K562 (cell line): ENCODE data around the gene CFAP157. TPM values are rescaled to one million over a fixed set of nuclear protein-coding genes. Genes with fewer than 3 reads are reported as not detected.

Experiments used
- ATAC-seq: fragments of 200-7000 bp; cut with Tn5 transposase; 3 replicates; pipeline ENCODE4 v1.9.1; 2020; ENCODE audit warnings: moderate library complexity
- BruUV-seq: library from RNA; stranded (reverse); fragments of 400-500 nt; replicated peaks from 2 replicates; lab custom pipeline; 2021; lab: Mats Ljungman, UMichigan
- CTCF ChIA-PET: fragments of 300-600 bp; formaldehyde crosslinking; extraction: SDS; loops from one replicate; lab custom pipeline; 2021; ENCODE audit warnings: low intra/inter-chr PET ratio; lab: Yijun Ruan, JAX
- POLR2A ChIA-PET: fragments of 300-600, 350-650 bp; sonication (Branson Sonifier 250); formaldehyde crosslinking; extraction: SDS; loops from one replicate; lab custom pipeline; 2021; ENCODE audit warnings: antibody characterized with exemption, inconsistent platforms; lab: Yijun Ruan, JAX
- DNase-seq, 4 experiments: peaks; one replicate each; pipeline versions ENCODE4 v3.0.0 to v3.0.0-alpha.2; 2011 to 2018; ENCODE audit warnings: low spot score in 3 of 4, mixed read lengths in 3 of 4; ENCODE audit errors: extremely low read depth in 1 of 4
- FAIRE-seq: peaks from 2 replicates; lab custom pipeline; 2011; peaks lifted over from hg19 to GRCh38; lab: Jason Lieb, UNC
- H2AFZ ChIP-seq: 2 replicates; pipeline ENCODE4 v1.6.0; 2011; ENCODE audit warnings: low read depth, low read length, control low read depth, inconsistent platforms
- H3K27ac ChIP-seq: fragments of 200-600 bp; 3 replicates; pipeline ENCODE4 v1.8.0; 2011; ENCODE audit warnings: low read depth, mild to moderate bottlenecking, control low read depth, inconsistent platforms, low read length, moderate library complexity, mixed read lengths; ENCODE audit errors: extremely low read depth
- H3K27me3 ChIP-seq, 2 experiments: fragments of 300-600 bp in 1 of 2; 2 replicates in 1 of 2; 3 replicates in 1 of 2; pipeline versions ENCODE4 v1.6.0 to v1.8.0; 2011; ENCODE audit warnings: inconsistent platforms in 2 of 2, low read length in 2 of 2, mild to moderate bottlenecking in 1 of 2, mixed read lengths in 1 of 2, moderate library complexity in 1 of 2; ENCODE audit not compliant: control insufficient read depth in 2 of 2, insufficient read depth in 2 of 2
- H3K36me3 ChIP-seq: fragments of 300-600 bp; 3 replicates; pipeline ENCODE4 v1.8.0; 2011; ENCODE audit warnings: mild to moderate bottlenecking, low read length, inconsistent platforms; ENCODE audit not compliant: control insufficient read depth, insufficient read depth
- H3K4me1 ChIP-seq, 2 experiments: fragments of 200-600 bp in 1 of 2; replicated peaks in 1 of 2; 2 replicates in 1 of 2; 3 replicates in 1 of 2; pipeline versions ENCODE4 v1.5.1 to v1.8.0; 2011; ENCODE audit warnings: inconsistent platforms in 2 of 2, low read length in 2 of 2, mild to moderate bottlenecking in 1 of 2, mixed read lengths in 1 of 2, moderate library complexity in 1 of 2; ENCODE audit not compliant: control insufficient read depth in 2 of 2, insufficient read depth in 2 of 2
- H3K4me2 ChIP-seq: 2 replicates; pipeline ENCODE4 v1.6.1; 2011; ENCODE audit warnings: low read length, control low read depth, inconsistent platforms, mixed read lengths; ENCODE audit not compliant: insufficient read depth
- H3K4me3 ChIP-seq: fragments of 200-600 bp; sonication (generic), shearing (Covaris generic); 2 replicates; pipeline ENCODE4 v1.5.1; 2016; ENCODE audit warnings: control low read depth, inconsistent platforms
- H3K79me2 ChIP-seq: fragments of 200-600 bp; 3 replicates; pipeline ENCODE4 v1.8.0; 2011; ENCODE audit warnings: low read length, inconsistent platforms; ENCODE audit not compliant: control insufficient read depth, insufficient read depth
- H3K9ac ChIP-seq, 2 experiments: 2 replicates each; pipeline versions ENCODE4 v1.6.0 to v1.6.1; 2011; ENCODE audit warnings: low read depth in 2 of 2, low read length in 2 of 2, control low read depth in 1 of 2, inconsistent platforms in 1 of 2, mild to moderate bottlenecking in 1 of 2, mixed read lengths in 1 of 2; ENCODE audit not compliant: insufficient read depth in 1 of 2
- H3K9me1 ChIP-seq: one replicate; pipeline ENCODE4 v1.6.0; 2011; ENCODE audit warnings: inconsistent platforms, mild to moderate bottlenecking, low read length, moderate library complexity; ENCODE audit not compliant: control insufficient read depth, insufficient read depth
- H3K9me3 ChIP-seq: replicated peaks from 2 replicates; pipeline ENCODE4 v1.5.1; 2011; ENCODE audit warnings: low read depth, low read length, inconsistent platforms; ENCODE audit not compliant: control insufficient read depth, insufficient read depth
- H4K20me1 ChIP-seq: replicated peaks from 2 replicates; pipeline ENCODE4 v1.6.1; 2011; ENCODE audit warnings: low read length, inconsistent platforms, mixed read lengths; ENCODE audit not compliant: control insufficient read depth, insufficient read depth
- WGBS: fragments of 100-300 bp; shearing (Covaris generic); methylation state at CpG from one replicate; pipeline ENCODE4 v1.1.6; 2016; ENCODE audit warnings: low coverage, mixed read lengths; ENCODE audit not compliant: insufficient coverage; ENCODE audit errors: missing lambda C conversion rate; 5-methylcytosine and 5-hydroxymethylcytosine counted together
- in situ Hi-C: fragments of 300-500 bp; cut with MboI; formaldehyde crosslinking; loops from 4 replicates; pipeline ENCODE4 v1.15.0; 2018; ENCODE audit warnings: inconsistent platforms, mixed read lengths
- intact Hi-C: fragments of 100-400 bp; cut with micrococcal nuclease; formaldehyde crosslinking; loops from 2 replicates; pipeline ENCODE4 v1.14.2; 2022
- polyA plus RNA-seq, 8 experiments: library from polyadenylated mRNA; depleted of rRNA in 4 of 8; stranded (reverse) in 5 of 8; unstranded in 3 of 8; fragments of >200 nt; fragmentation: Nextera tagmentation in 2 of 8; fragmentation: Illumina TruSeq in 1 of 8; extraction: Ambion mirVana in 2 of 8; extraction: Trizol in 1 of 8; gene quantifications; 2 replicates each; pipeline versions ENCODE4 v1.2.1 to v1.2.3, GENCODE V29; 2011 to 2014; ENCODE audit warnings: inconsistent platforms in 1 of 8, missing spikeins in 1 of 8
- total RNA-seq, 7 experiments: library from RNA; depleted of rRNA in 6 of 7; stranded (reverse); fragments of >200 nt in 6 of 7; fragmentation: Illumina TruSeq in 2 of 7; extraction: Trizol in 2 of 7; gene quantifications; 2 replicates each; pipeline versions ENCODE4 v1.2.1 to v1.2.3, GENCODE V29; 2011 to 2021; ENCODE audit warnings: low replicate concordance in 1 of 7
- TF ChIP-seq, protein P1 (sequence below): sonication (generic); formaldehyde crosslinking; IDR thresholded peaks from 2 replicates; pipeline ENCODE4 v1.9.0; 2022; ENCODE audit warnings: mild to moderate bottlenecking, missing genetic modification reagents
- TF ChIP-seq, protein P2 (sequence below): fragments of 250-450 bp; sonication (Bioruptor Pico); IDR thresholded peaks from 2 replicates; pipeline ENCODE4 v1.8.0; 2022; ENCODE audit warnings: inconsistent platforms
- TF ChIP-seq, protein P3 (sequence below): sonication (generic); formaldehyde crosslinking; IDR thresholded peaks from 2 replicates; pipeline ENCODE4 v1.8.1; 2023; ENCODE audit warnings: missing genetic modification reagents, mild to moderate bottlenecking, borderline replicate concordance

CFAP157 gene
- total and polyA plus RNA-seq, 9 of the 15 experiments (the other 6 are each of a cell fraction or from before 2014, with no cell fraction given) = 0.03 TPM; not detected in 8

DNA sequence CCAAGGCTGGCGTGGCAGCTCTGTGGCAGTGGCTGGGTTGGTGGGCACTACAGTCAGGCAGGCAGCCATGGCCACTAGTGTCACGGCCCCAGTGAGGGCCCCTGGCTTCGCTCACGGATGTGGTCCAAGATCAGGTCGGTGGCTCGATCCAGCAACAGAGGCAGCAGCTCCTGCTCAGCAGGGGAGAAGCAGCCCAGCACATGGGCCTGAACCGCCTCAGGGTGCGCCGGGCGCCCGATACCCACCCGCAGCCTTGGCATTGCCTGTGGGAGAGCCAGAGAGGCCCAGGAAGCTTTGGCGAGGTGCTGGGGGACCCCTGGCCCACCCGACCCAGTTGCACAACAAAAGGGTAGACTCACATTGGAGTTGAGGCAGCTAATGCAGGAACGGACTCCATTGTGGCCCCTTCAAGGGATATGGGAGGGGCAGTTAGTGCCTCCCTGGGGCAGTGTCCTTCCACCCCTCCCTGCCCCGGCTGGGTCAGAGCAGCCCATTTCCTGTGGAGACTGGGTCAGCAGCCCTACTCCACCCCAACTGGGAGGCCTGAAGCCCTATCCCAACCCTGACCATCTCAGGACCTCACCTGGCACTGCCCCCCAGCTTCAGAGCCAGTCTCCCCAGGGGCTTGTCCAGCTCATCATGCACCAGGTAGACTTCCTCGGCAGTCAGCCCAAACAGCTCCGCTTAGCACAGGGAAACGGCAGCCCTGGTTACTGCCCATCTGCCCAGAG, 7.4 kb downstream of the CFAP157 start:
- Histone ChIP-seq H3K27me3 (no peaks in the 10 kb centered on the region), H3K4me1 (peaks cover 4 to 53% of the 10 kb centered on the region in 2 experiments; a peak in 4 of 5 replicates), H3K4me2 (0 out of 2 replicates have a peak overlapping the region, but pooled peaks have one; percentile 33), H4K20me1 (peaks cover 3% of the 10 kb centered on the region; the same call in 1 of the 2 replicates), H3K4me3 (peak overlapping the region; percentile 16; the same call in 1 of the 2 replicates), H3K79me2 (0 out of 3 replicates have a peak, but pooled peaks cover 3% of the 10 kb centered on the region), H3K36me3 (no peaks in the 10 kb centered on the region), H3K9ac (peak overlapping the region in 1 of 2 experiments; percentile 98; a peak in 2 of 4 replicates), H3K27ac (no peak overlapping the region), H3K9me3 (no peaks in the 10 kb centered on the region), H2AFZ (no peak overlapping the region), H3K9me1 (peaks cover 4% of the 10 kb centered on the region)
- no TSS peak for BruUV-seq
- intact Hi-C loops = no loop called here
- CTCF ChIA-PET = no interaction called here
- POLR2A ChIA-PET = interaction anchor here (0.6 to 0.8 kb wide), 2 partner anchors 30 to 1104 kb away, joined by 3 read pairs; no protein-coding TSS in a partner anchor
- WGBS = 79% methylated on average over 15 of the region's 19 CpGs
- FAIRE-seq (no peak), DNase-seq (no peak), ATAC-seq (no peak)
- in situ Hi-C loops = no loop called here
- TF ChIP-seq, protein P1, sequence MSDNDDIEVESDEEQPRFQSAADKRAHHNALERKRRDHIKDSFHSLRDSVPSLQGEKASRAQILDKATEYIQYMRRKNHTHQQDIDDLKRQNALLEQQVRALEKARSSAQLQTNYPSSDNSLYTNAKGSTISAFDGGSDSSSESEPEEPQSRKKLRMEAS = peak; percentile 13; the same call in 1 of the 2 replicates
- TF ChIP-seq, protein P2, sequence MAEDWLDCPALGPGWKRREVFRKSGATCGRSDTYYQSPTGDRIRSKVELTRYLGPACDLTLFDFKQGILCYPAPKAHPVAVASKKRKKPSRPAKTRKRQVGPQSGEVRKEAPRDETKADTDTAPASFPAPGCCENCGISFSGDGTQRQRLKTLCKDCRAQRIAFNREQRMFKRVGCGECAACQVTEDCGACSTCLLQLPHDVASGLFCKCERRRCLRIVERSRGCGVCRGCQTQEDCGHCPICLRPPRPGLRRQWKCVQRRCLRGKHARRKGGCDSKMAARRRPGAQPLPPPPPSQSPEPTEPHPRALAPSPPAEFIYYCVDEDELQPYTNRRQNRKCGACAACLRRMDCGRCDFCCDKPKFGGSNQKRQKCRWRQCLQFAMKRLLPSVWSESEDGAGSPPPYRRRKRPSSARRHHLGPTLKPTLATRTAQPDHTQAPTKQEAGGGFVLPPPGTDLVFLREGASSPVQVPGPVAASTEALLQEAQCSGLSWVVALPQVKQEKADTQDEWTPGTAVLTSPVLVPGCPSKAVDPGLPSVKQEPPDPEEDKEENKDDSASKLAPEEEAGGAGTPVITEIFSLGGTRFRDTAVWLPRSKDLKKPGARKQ (CRISPR knock-in tag) = no peak
- TF ChIP-seq, protein P3, sequence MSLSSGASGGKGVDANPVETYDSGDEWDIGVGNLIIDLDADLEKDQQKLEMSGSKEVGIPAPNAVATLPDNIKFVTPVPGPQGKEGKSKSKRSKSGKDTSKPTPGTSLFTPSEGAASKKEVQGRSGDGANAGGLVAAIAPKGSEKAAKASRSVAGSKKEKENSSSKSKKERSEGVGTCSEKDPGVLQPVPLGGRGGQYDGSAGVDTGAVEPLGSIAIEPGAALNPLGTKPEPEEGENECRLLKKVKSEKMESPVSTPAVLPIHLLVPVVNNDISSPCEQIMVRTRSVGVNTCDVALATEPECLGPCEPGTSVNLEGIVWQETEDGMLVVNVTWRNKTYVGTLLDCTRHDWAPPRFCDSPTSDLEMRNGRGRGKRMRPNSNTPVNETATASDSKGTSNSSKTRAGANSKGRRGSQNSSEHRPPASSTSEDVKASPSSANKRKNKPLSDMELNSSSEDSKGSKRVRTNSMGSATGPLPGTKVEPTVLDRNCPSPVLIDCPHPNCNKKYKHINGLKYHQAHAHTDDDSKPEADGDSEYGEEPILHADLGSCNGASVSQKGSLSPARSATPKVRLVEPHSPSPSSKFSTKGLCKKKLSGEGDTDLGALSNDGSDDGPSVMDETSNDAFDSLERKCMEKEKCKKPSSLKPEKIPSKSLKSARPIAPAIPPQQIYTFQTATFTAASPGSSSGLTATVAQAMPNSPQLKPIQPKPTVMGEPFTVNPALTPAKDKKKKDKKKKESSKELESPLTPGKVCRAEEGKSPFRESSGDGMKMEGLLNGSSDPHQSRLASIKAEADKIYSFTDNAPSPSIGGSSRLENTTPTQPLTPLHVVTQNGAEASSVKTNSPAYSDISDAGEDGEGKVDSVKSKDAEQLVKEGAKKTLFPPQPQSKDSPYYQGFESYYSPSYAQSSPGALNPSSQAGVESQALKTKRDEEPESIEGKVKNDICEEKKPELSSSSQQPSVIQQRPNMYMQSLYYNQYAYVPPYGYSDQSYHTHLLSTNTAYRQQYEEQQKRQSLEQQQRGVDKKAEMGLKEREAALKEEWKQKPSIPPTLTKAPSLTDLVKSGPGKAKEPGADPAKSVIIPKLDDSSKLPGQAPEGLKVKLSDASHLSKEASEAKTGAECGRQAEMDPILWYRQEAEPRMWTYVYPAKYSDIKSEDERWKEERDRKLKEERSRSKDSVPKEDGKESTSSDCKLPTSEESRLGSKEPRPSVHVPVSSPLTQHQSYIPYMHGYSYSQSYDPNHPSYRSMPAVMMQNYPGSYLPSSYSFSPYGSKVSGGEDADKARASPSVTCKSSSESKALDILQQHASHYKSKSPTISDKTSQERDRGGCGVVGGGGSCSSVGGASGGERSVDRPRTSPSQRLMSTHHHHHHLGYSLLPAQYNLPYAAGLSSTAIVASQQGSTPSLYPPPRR (CRISPR knock-in tag) = peak; percentile 56; the same call in 1 of the 2 replicates
